CD4-positive, alpha-beta T cell treated with Interferon alpha-2 for 1 hour (primary cell): ENCODE results near the gene MTHFD2.
A peak's percentile ranks its signal among the peaks of the same experiment; 100 is the strongest.
"Not testable (repeated sequence)": the region's sequence is repeated elsewhere in the genome, so short reads cannot be mapped to it uniquely, and the experiment has no call there.

Source experiments
- DNase-seq, 2 donors: peaks; one replicate each; pipeline ENCODE4 v3.0.0-alpha.2; 2020 to 2022

The MTHFD2 gene

DNA sequence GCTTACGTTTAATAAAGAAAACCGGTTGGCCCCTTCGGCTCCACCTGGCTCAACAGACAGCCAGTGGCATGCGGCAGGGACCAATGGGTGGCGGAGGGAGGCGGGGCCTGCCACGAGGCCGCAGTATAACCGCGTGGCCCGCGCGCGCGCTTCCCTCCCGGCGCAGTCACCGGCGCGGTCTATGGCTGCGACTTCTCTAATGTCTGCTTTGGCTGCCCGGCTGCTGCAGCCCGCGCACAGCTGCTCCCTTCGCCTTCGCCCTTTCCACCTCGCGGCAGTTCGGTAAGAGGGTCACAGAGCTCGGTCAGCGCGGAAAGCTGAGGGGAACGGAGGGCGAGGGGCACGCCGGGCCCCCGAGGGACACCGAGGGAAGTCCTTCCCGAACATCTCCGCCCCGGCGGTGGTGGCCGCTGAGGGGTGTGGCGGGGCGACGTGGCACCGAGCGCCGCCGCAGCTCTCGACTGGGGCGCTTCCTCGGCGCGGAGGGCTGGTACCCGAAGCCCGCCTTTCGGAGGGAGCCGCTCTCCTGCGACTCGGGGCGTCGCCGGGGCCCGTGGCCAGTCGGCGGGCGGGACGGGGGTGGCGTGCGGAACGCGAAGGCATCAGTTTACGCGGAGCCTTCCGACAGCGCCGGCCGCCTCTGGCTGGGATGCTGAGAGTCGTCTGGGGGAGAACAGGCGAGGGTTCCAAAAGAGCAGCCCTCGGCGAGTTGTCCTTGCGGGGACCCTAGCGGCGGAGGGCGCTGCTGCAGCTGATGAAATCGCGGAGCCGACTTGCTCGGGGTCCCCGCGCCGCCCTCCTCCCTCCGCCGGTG lies at the start of gene MTHFD2:
MTHFD2 (plus strand) TSS at position 155 of the 814 bp plus-strand sequence; CDS start at position 182, 27 bp downstream.
- DNase-seq = peak; percentile 92 to 94

DNA sequence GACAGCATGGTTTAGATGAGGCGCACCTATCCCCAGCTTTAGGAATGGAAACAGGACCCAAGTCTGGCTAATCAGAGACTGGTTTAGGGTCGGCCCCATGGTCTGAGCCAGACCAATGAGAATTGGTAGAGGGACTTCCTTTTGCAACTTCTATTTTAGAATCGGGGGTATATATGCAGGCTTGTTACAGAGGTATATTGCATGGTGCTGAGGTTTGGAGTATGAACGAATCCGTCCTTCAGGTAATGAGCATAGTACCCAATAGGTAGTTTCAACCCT lies 49.2 kb upstream of the MTHFD2 start:
- no peak for DNase-seq

DNA sequence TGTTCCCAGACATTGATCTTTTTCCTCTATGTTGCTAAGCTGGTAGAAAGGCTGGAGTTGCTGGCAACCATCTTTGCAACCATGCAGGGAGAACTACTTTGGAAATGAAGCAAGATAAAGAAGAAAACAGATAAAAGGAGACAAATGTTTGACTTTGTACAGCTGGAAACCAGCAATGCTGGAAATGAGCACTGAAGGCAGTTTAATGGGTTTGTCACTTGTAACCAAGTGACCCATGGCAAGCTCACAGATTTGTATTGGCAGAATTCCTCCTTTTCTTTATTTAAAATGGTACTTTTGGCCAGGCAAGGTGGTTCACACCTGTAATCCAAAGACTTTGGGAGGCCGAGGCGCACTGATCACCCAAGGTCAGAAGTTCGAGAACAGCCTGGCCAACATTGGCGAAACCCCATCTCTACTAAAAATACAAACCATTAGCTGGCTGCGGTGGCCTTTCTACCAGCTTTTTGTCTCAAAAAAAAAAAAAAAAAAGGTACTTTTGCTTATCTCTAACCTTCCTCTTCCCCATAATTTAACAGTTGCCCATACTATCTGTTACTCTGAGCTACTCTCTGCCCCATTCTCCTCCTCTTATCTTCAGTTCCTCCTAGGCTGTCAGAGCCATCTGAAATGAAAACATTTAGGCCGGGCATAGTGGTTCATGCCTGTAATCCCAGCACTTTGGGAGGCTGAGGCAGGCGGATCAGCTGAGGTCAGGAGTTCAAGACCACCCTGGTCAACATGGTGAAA lies 48.7 kb upstream of the MTHFD2 start:
- DNase-seq = no peak

DNA sequence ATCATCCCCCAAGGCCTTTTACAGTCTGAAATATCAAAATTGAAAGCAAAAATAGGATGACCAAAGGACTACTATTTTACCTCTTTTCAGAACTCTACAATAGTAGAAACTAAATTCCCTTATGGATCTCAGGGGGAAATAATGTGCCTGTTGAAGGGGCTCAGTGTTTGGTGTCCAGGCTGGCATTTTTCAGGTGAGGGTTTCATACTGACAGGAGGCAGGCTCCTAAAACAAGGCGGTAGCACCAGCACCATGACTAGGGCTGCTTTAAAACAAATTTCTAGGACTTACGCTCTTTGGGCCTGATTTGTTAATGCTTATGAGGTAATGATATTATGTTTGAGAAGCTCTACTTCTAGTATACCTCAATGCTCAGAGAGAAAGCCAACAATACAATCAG lies 45.5 kb upstream of the MTHFD2 start:
- no peak for DNase-seq

DNA sequence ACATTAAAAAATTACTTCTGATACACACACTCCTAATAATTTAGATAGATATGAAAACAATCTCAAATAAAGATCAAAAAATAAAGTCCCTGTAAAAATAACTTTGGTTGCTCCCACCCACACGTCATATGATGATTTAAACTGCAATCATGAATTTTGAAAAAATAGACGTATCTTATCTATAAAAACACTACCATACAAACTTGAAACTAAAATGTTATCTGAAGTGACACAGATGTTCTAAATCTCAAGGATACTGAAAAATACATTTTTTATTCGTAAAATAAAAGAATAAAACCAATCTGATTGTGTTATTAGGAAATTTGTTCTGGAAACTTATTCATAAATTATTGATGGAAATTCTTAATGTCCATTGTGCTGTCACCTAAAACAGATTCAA lies 42.6 kb upstream of the MTHFD2 start:
- no peak for DNase-seq

DNA sequence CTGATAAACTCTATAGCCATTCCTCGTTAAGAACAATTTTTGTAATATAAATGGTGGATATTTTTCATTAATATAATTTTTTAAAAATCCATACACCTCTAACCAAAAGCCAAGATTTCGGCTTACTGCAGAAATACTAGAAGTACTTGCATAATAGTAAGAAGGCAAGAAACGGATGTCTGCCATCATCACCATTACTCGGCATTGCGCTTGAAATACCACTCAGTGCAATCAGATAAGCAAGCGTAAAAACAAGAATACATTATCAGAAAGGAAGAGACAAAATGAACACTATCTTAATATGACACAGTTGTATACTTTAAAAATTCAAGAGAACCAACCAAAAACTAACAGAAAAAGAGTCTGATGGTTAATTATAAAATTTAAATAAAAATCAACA lies 35.5 kb upstream of the MTHFD2 start:
- DNase-seq = no peak

DNA sequence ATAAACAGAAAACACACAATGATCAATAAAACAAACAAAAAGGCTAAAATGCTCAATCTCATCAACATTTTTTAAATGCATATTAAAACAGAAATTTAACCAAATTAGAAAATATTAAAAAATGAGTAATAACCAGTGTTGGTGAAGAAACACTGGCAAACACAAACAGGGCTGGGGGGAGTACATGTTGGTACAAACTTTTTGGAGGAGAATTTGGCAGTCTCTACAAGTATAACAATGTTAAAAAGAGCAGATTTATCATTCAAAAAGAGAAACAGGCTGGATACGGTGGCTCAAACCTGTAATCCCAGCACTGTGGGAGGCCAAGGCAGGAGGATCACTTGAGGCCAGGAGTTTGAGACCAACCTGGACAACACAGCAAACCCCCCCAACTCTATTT lies 33.7 kb upstream of the MTHFD2 start:
- DNase-seq = no peak

DNA sequence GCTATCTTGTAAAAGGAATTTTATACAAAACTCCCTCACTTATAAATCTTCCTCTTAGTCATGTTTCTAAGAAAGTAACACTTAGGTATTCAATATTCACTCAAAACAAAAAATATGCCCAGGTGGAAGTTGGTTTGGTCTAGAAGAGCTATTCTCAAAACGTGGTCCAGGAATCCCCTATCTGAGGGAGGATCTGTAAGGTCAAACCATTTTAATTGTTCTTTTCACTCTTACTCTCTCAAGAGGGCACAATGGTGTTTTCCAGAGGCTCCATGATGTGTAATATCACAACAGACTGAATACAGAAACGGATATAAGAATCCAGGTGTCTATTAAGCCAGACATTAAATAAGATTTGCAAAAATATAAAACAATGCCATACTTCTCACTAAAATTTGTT lies 29.7 kb upstream of the MTHFD2 start:
- no peak for DNase-seq

DNA sequence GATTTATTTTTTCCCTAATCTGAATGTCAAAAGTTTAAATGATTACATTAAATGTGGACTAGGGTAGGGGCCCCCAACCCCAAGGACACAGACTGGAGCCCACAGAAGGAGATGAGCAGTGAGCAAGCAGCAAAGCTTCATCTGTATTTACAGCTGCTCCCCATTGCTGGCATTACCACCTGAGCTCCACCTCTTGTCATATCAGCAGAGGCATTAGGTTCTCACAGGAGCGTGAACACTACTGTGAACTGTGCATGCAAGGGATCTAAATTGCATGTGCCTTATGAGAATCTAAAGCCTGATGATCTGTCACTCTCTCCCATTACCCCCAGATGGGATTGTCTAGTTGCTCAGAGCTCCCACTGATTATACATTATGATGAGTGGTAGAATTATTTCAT lies 23.5 kb upstream of the MTHFD2 start:
- no peak for DNase-seq

DNA sequence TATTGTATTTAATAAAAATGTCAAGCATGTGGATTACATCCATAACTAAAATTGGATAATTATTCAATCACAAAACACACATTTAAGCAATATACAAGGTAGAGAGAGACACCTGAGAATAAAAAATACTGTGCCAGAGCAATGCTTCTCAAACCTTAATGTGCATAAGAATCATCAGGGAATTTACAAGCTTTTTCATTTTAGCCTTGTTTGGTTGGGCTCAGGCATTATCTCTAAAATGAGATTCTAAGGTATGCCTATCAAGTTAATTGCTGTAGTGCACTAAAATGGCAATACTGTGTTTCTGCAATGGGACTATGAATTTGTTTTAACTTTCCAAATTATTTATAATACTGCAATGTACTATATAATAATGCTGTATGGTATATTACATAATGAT lies 20.7 kb upstream of the MTHFD2 start:
- no peak for DNase-seq

DNA sequence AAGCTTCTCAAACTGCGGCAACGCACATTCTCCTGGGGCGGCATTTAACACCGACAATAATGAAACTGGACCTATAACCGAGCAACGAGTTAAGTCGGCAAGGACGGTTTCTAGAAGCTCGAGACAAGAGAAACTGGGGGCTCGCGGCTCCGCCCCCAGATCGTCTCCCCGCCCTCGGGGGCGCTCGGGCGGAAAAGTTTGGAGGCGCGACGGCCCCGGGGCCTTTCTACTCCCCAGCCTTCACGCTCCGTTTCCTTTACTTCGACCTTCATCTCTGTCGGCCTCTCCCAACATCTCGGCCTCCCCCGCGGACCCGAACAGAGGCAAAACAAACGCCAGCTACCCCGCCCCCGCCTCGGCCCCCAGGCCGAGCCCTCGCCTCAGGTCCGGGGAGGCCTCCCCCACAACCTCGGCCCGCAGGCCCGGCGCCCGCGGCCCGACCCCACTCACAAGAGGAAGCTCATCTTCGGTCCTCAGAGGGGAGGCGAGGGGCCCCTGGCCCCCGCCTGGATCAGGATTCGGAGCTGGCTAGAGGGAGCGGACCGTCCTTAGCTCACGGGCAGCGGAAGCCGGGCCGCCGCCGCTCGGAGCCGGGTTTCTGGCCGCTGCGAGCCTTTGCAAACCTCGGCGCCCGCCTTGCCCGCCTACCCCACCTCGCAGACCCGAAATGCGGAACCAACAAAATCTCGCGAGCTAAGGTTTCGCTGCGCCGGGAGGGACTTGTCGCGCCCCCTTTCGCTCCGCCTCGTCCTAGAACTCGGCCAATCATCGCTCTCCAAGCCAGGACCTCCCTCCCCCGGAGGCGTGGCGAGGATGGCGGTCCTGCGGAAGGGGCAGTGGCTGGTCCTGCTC lies 20.0 kb upstream of the MTHFD2 start, which contains the start of gene MOB1A:
MOB1A (minus strand) TSS at position 669 of the 852 bp plus-strand sequence; CDS start at position 464, 205 bp downstream.
- DNase-seq = peak; percentile 97 to 98

DNA sequence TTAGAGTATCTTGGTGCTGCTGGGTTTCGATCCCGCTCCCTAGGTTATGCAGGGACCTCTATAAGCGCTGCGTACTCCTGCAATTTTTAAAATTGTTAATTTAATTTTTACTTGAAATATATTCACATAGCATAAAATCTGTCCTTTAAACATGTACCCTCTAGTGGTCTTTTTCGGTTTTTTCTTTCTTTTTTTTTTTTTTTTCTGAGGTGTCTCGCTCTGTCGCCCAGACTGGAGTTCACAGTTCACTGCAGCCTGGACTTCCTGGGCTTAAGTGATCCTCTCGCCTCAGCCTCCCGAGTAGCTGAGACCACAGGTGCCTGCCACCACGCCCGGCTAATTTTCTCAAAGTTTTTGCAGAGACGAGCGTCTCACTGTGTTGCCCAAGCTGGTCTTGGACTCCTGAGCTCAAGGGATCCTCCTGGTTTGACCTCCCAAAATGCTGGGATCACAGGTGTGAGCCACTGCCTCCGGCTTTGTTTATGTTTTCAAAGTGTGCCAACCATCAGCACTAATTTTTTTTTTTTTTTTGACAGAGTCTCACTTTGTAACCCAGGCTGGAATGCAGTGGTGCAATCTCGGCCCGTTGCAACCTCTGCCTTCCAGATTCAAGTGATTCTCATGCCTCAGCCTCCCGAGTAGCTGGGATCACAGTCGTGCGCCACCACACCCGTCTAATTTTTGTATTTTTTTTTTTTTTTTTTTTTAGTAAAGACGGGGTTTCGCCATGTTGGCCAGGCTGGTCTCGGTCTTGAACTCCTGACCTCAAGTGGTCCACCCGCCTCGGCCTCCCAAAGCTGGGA lies 19.2 kb upstream of the MTHFD2 start:
- DNase-seq = no peak

DNA sequence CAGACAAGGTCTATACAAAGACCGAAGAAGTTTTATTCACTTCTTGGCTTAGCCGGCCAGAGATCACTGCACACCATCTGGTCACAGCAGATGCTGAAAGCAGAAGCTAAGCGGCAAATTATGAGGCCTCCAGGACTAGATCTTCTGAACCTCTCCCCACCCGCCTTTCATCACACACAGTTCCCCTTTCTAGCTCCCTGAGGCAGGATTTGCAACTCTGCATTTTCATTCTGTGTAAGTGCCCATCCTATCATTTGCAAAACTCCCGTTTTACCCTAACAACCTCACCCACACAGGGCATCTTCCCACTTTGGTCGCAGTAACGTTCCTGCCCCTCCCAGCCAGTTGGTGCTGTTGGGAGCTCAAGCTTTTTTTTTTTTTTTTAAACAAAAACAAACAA lies 16.7 kb upstream of the MTHFD2 start:
- DNase-seq = peak; percentile 28 to 75

DNA sequence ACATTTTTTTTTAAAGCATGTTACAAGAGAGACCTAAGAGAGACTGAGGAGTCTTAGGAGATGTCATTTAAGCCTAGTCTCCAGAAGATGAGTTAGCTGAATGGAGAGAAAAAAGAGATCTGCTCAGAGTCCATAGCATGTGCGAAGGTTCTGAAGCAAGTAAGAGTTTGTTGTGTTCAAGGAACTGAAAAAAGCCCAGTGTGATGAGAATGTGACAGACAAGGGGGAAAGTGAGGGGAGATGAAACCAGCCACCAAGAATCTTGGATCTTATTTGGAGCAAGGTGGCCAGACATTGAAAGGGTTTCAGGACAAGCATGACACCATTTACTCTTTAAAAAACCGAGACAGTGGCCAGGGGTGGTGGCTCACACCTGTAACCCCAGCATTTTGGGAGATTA lies 14.5 kb upstream of the MTHFD2 start:
- DNase-seq = no peak

DNA sequence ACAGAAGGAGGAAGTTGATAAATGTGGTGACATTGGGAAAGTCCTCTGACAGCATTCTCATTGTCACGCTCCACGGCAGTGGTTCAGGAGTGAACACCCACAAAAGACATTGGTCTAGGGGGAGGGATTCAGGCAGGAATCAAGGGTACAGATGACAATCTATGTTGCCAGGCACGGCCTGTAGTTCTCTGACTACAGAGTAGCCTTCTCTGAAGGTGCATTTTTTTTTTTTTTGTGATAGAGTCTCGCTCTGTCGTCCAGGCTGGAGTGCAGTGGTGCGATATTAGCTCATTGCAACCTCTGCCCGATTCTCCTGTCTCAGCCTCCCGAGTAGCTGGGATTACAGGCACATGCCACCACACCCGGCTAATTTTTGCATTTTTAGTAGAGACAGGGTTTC lies 12.4 kb upstream of the MTHFD2 start:
- DNase-seq = peak; percentile 65 to 86

DNA sequence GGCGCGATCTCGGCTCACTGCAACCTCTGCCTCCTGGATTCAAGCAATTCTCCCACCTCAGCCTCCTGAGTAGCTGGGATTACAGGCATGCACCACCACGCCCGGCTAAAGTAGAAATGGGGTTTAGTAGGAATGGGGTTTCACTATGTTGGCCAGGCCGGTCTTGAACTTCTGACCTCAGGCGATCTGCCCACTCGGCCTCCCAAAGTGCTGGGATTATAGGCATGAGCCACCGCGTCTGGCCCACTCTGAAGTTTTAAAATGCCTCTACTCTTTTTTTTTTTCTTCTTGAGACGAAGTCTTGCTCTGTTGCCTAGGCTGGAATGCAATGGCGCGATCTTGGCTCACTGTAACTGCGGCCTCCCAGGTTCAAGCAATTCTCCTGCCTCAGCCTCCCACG lies 11.7 kb upstream of the MTHFD2 start:
- not testable (repeated sequence) for DNase-seq

DNA sequence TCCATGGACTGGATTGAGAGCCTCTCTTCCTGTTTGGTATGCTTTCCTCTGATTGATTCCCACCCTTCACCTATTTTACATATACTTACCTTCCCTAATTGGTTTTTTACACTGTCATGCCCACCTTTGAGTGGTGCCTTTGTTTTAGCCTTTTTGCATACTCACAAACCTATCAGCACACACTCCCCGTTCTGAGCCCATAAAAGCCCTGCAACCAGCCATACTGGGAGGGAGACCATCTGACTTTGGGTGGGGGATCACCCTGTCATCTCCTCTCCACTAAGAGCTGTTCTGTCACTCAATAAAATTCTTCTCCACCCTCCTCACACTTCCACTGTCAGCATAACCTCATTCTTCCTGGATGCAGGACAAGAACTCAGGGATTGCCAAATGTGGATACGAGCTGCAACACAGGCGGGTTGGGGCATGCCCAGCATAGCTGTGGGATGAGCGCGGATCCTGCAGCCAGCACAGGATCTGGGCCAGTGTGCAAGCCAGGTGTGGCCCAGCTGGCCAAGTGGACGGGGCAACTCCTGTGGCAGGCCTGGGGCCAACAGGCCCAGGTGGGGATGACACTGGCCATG lies 10.3 kb upstream of the MTHFD2 start:
- no peak for DNase-seq

DNA sequence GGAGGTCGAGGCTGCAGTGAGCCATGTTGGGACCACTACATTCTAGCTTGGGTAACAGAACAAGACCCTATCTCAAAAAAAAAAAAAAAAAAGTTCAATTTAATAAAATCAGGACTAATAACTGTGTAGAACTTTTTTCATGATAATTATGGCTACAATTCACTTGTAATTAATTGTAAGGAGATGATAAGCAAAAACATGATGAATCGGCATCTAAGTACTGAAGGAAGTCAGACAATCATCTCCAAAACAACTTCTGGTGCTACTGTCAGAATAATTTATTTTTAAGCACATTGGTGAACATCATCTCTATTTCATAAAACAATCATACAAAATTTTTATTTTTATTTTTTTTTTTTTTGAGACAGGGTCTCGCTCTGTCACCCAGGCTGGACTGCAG lies 9.7 kb upstream of the MTHFD2 start:
- no peak for DNase-seq

DNA sequence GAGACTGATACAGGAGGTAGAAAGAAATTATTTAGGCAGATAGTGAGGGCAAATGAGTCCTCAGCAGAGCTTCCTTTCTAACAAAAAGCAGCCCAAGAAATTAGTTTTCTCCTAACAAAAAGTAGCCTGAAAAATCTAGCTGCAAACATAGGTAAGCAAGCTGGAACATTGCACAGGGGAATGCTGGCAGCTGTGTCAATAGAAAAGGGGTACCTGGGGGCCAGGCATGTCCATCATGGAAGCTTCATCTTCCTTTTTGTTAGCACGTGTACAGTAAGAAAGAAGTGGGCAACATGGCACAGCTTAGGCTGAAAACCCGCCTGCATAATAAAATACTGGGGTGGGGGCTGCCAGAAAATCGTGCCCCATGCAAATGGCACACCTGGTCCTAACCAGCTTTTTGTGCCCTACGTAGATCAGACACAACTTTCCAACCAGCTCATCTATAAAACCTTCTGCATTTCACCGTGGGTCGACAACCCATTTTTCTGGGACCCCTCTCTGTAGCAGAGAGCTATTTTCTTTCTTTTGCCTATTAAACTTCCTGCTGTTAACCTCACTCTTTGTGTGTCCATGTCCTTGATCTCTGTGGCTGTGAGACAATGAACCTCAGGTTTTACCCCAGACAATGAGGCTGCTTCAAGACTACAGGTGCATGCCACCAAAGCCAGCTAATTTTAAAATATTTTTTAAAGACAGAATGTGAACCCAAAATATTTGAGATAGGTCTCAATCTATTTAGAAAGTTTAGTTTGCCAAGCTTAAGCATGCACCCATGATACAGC lies 6.6 kb upstream of the MTHFD2 start:
- no peak for DNase-seq

DNA sequence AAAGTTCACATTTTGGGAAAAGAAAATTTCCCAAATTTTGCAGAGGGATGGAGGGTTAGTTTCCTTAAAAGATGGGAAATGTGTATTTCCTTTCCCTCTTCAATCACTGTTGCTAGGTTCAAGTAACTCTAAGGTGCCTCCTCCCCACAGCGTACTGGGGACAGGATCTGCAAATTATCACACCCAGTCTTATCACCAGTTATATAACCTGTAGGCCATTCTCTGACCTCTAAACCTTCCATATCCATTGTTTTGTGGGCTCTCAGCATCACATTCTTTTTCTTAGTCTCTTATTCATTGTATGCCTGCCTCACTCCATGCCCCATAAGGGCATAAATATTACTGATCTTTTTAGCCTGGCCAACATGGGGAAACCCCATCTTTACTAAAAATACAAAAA lies 3.6 kb upstream of the MTHFD2 start:
- no peak for DNase-seq

DNA sequence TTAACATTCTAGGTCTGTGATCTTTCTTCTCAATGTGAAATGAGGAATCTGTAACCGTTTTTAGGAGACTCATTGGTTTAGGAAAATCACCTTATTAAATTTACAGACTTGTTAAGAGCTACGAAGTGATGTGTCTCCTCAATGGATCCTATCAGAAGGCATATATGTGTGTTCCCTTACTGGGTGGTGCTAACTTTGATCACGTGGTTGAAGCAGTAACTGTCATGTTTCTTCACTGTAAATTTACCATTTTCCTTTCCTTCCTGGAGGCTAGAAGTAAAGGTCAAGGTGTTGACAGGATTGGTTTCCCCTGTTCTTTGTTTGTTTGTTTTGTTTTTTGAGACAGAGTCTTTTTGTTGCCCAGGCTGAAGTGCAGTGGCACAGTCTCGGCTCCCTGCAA lies 1.4 kb upstream of the MTHFD2 start:
- no peak for DNase-seq
